Endothelial cell of umbilical vein (primary cell): Measurements from ENCODE around the gene SLC1A7. TPM values are rescaled to one million over a fixed set of nuclear protein-coding genes. Genes with fewer than 3 reads are reported as not detected.

Experiments
- BruUV-seq: library from RNA; stranded (reverse); fragments of 400-500 nt; replicated peaks from 2 replicates; lab custom pipeline; 2021; lab: Mats Ljungman, UMichigan
- CTCF ChIA-PET: fragments of 300-600, 350-600 bp; sonication (Branson Sonifier 250); formaldehyde crosslinking; loops from one replicate; lab custom pipeline; 2021; ENCODE audit warnings: antibody characterized with exemption, inconsistent platforms; lab: Charles Lee
- POLR2A ChIA-PET: fragments of 300-600, 350-600 bp; sonication (Branson Sonifier 250); formaldehyde crosslinking; loops from one replicate; lab custom pipeline; 2021; ENCODE audit warnings: antibody characterized with exemption, inconsistent platforms; lab: Charles Lee
- DNase-seq: peaks from one replicate; pipeline ENCODE4 v3.0.0-alpha.2; 2011; ENCODE audit warnings: low read depth, low spot score
- FAIRE-seq: peaks from 2 replicates; lab custom pipeline; 2011; peaks lifted over from hg19 to GRCh38; lab: Jason Lieb, UNC
- H2AFZ ChIP-seq: 2 replicates; pipeline ENCODE4 v1.6.0; 2012; ENCODE audit warnings: low read depth, low read length, control low read depth, inconsistent platforms
- H3K27ac ChIP-seq: 2 replicates; pipeline ENCODE4 v1.5.1; 2011; ENCODE audit warnings: low read depth, mild to moderate bottlenecking, control low read depth, low read length, moderate library complexity; ENCODE audit not compliant: insufficient read depth
- H3K27me3 ChIP-seq, 2 experiments: 2 replicates each; pipeline versions ENCODE4 v1.6.0 to v1.6.1; 2011; ENCODE audit warnings: low read length in 2 of 2, mixed read lengths in 1 of 2; ENCODE audit not compliant: control insufficient read depth in 2 of 2, insufficient read depth in 2 of 2
- H3K36me3 ChIP-seq, 2 experiments: 2 replicates in 1 of 2; 3 replicates in 1 of 2; pipeline ENCODE4 v1.5.1; 2011; ENCODE audit warnings: low read length in 2 of 2, mild to moderate bottlenecking in 1 of 2, moderate library complexity in 1 of 2; ENCODE audit not compliant: control insufficient read depth in 2 of 2, insufficient read depth in 2 of 2; ENCODE audit errors: extremely low read depth in 1 of 2
- H3K4me1 ChIP-seq: 3 replicates; pipeline ENCODE4 v1.5.1; 2011; ENCODE audit warnings: mild to moderate bottlenecking, low read length; ENCODE audit not compliant: control insufficient read depth, insufficient read depth; ENCODE audit errors: extremely low read depth
- H3K4me2 ChIP-seq: 2 replicates; pipeline ENCODE4 v1.6.1; 2011; ENCODE audit warnings: low read length, control low read depth, mixed read lengths; ENCODE audit not compliant: insufficient read depth
- H3K4me3 ChIP-seq, 3 experiments: fragments of 200-600 bp in 1 of 3; sonication (generic), shearing (Covaris generic) in 1 of 3; replicated peaks in 1 of 3; 2 replicates each; pipeline ENCODE4 v1.5.1; 2011 to 2016; ENCODE audit warnings: control low read depth in 3 of 3, low read length in 3 of 3, mild to moderate bottlenecking in 2 of 3, inconsistent platforms in 1 of 3, low read depth in 1 of 3, moderate library complexity in 1 of 3; ENCODE audit not compliant: insufficient read depth in 1 of 3
- H3K79me2 ChIP-seq: 2 replicates; pipeline ENCODE4 v1.6.0; 2012; ENCODE audit warnings: low read length, inconsistent platforms; ENCODE audit not compliant: control insufficient read depth, insufficient read depth
- H3K9ac ChIP-seq: replicated peaks from 2 replicates; pipeline ENCODE3; 2011; ENCODE audit warnings: low read length, control low read depth; ENCODE audit not compliant: insufficient read depth; ENCODE audit errors: extremely low read depth
- H3K9me1 ChIP-seq: replicated peaks from 3 replicates; pipeline ENCODE4 v1.6.0; 2011; ENCODE audit warnings: mild to moderate bottlenecking, low read length; ENCODE audit not compliant: control insufficient read depth, insufficient read depth; ENCODE audit errors: extremely low read depth
- H3K9me3 ChIP-seq: replicated peaks from 2 replicates; pipeline ENCODE4 v1.5.1; 2012; ENCODE audit warnings: low read length, inconsistent platforms; ENCODE audit not compliant: control insufficient read depth, insufficient read depth
- H4K20me1 ChIP-seq: replicated peaks from 2 replicates; pipeline ENCODE3; 2011; ENCODE audit warnings: mild to moderate bottlenecking, low read length; ENCODE audit not compliant: control insufficient read depth, insufficient read depth; ENCODE audit errors: extremely low read depth
- FOS ChIP-seq: IDR thresholded peaks from 2 replicates; pipeline ENCODE4 v1.6.1; 2011; ENCODE audit warnings: mild to moderate bottlenecking, low read length, moderate library complexity, borderline replicate concordance; ENCODE audit not compliant: insufficient read depth
- GATA2 ChIP-seq: IDR thresholded peaks from 2 replicates; pipeline ENCODE4 v1.7.0; 2011; ENCODE audit warnings: low read depth, mild to moderate bottlenecking, moderate library complexity, mixed read lengths, low read length; ENCODE audit not compliant: insufficient read length, insufficient read depth
- POLR2A ChIP-seq: IDR thresholded peaks from 2 replicates; pipeline ENCODE4 v1.6.1; 2012; ENCODE audit warnings: low read depth, mild to moderate bottlenecking, control low read depth, low read length
- POLR2AphosphoS5 ChIP-seq: IDR thresholded peaks from 2 replicates; pipeline ENCODE4 v1.6.1; 2012; ENCODE audit warnings: low read depth, mild to moderate bottlenecking, control low read depth, low read length, moderate library complexity; ENCODE audit not compliant: insufficient read depth
- dilution Hi-C: fragments of 300-500 bp; cut with MboI; formaldehyde crosslinking; loops from one replicate; pipeline ENCODE4 v1.15.0; 2019; ENCODE audit warnings: low sequenced_read_pairs; ENCODE audit not compliant: extremely low pct_ligation_motif_present
- intact Hi-C: fragments of 100-400 bp; cut with micrococcal nuclease; formaldehyde crosslinking; loops from one replicate; pipeline ENCODE4 v1.10.0; 2022
- polyA plus RNA-seq, 4 experiments: library from polyadenylated mRNA; depleted of rRNA in 3 of 4; stranded (reverse) in 3 of 4; unstranded in 1 of 4; fragments of >200 nt; gene quantifications; 2 replicates each; pipeline versions ENCODE4 v1.2.1 to v1.2.3, GENCODE V29; 2011 to 2012; ENCODE audit warnings: missing spikeins in 1 of 4
- total RNA-seq: library from RNA; stranded (reverse); gene quantifications from 2 replicates; pipeline ENCODE4 v1.2.3, GENCODE V29; 2021
- TF ChIP-seq, protein P1 (sequence below): IDR thresholded peaks from 2 replicates; pipeline ENCODE4 v1.6.1; 2011; ENCODE audit not compliant: insufficient read depth, insufficient read length
- TF ChIP-seq, protein P2 (sequence below), 2 donors: IDR thresholded peaks; 1 replicate in 1 of 2; 2 replicates in 1 of 2; pipeline ENCODE4 v1.5.1; 2011; ENCODE audit warnings: low read length in 2 of 2, mild to moderate bottlenecking in 2 of 2, moderate library complexity in 2 of 2, control low read depth in 1 of 2, inconsistent platforms in 1 of 2, low read depth in 1 of 2; ENCODE audit not compliant: insufficient read depth in 1 of 2; ENCODE audit errors: extremely low read depth in 1 of 2

The SLC1A7 gene
- total and polyA plus RNA-seq, 2 donors (not counting 3 experiments of a cell fraction or from before 2014, with no cell fraction given) = not detected

DNA sequence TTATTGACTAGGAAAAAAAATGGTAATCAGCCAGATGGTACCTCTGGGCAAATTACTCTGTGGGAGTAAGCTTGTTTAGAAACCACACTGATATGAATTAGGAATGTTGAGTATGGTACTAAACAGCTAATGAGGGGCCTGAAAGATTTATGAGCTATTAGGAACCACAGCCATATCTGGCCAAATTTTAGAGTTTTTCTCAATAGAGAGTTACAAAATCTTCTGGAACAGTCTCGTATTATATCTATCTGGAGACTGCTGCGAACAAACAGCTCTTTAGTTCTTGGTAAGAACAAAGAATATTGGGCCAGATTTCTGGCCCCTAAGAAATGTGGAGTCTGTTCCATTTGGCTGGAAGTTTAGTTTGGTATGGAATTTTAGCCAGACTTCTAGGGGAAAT lies 85.3 kb downstream of the SLC1A7 start:
- Histone ChIP-seq H3K9me1 (no peaks in the 10 kb centered on the region), H3K9ac (no peak overlapping the region), H2AFZ (no peak overlapping the region), H3K9me3 (no peaks in the 10 kb centered on the region), H3K27me3 (peaks cover 4 to 20% of the 10 kb centered on the region in 2 experiments), H3K4me1 (peaks cover 3% of the 10 kb centered on the region), H3K79me2 (no peaks in the 10 kb centered on the region), H3K4me2 (no peak overlapping the region), H3K4me3 (no peak overlapping the region), H3K27ac (no peak overlapping the region), H3K36me3 (no peaks in the 10 kb centered on the region), H4K20me1 (no peaks in the 10 kb centered on the region)
- TF ChIP-seq, protein P1, sequence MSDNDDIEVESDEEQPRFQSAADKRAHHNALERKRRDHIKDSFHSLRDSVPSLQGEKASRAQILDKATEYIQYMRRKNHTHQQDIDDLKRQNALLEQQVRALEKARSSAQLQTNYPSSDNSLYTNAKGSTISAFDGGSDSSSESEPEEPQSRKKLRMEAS = no peak
- TF ChIP-seq FOS (no peak), POLR2A (no peak), POLR2AphosphoS5 (no peak), GATA2 (no peak)
- TF ChIP-seq, protein P2, sequence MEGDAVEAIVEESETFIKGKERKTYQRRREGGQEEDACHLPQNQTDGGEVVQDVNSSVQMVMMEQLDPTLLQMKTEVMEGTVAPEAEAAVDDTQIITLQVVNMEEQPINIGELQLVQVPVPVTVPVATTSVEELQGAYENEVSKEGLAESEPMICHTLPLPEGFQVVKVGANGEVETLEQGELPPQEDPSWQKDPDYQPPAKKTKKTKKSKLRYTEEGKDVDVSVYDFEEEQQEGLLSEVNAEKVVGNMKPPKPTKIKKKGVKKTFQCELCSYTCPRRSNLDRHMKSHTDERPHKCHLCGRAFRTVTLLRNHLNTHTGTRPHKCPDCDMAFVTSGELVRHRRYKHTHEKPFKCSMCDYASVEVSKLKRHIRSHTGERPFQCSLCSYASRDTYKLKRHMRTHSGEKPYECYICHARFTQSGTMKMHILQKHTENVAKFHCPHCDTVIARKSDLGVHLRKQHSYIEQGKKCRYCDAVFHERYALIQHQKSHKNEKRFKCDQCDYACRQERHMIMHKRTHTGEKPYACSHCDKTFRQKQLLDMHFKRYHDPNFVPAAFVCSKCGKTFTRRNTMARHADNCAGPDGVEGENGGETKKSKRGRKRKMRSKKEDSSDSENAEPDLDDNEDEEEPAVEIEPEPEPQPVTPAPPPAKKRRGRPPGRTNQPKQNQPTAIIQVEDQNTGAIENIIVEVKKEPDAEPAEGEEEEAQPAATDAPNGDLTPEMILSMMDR (IDR thresholded peaks at IDR 0.05; ENCODE audit: extremely low read depth in 1 of 2, insufficient read depth in 1 of 2, low read depth in 1 of 2, low read length in 2 of 2) = no peak
- DNase-seq (no peak), FAIRE-seq (no peak)
- BruUV-seq = no TSS peak
- dilution Hi-C loops (no loop called here), intact Hi-C loops (no loop called here)
- POLR2A ChIA-PET = no interaction called here
- CTCF ChIA-PET = interaction anchor here (1.0 to 1.8 kb wide), 3 partner anchors 11 to 25 kb away, joined by 3 to 4 read pairs (median 3); no protein-coding TSS in a partner anchor
